SU-DHL-6 (cell line): ENCODE data around the gene CARD16.
"Not testable (repeated sequence)": the region's sequence is repeated elsewhere in the genome, so short reads cannot be mapped to it uniquely, and the experiment has no call there.

ENCODE experiments used
- H2AFZ ChIP-seq: fragments of 200-600 bp; sonication (generic); 2 replicates; pipeline ENCODE4 v1.6.1; 2014; ENCODE audit warnings: low read depth, mild to moderate bottlenecking, moderate library complexity, mixed read lengths, antibody characterized with exemption, low read length; ENCODE audit not compliant: severe bottlenecking
- H3F3A ChIP-seq: fragments of 200-600 bp; shearing (Covaris generic); 2 replicates; pipeline ENCODE4 v1.6.0; 2016; ENCODE audit warnings: antibody characterized with exemption, mild to moderate bottlenecking; ENCODE audit not compliant: insufficient read depth
- H3K27ac ChIP-seq: fragments of 200-600 bp; sonication (generic); 2 replicates; pipeline ENCODE4 v1.5.1; 2016; ENCODE audit warnings: low read depth, mild to moderate bottlenecking, low read length, moderate library complexity, mixed read lengths
- H3K27me3 ChIP-seq: fragments of 200-600 bp; sonication (generic), shearing (Covaris generic); 2 replicates; pipeline ENCODE4 v1.6.0; 2014; ENCODE audit warnings: mild to moderate bottlenecking, low read length
- H3K36me3 ChIP-seq: fragments of 200-600 bp; sonication (generic); 2 replicates; pipeline ENCODE4 v1.6.1; 2014; ENCODE audit warnings: mild to moderate bottlenecking, low read length, mixed read lengths
- H3K4me2 ChIP-seq: fragments of 300-600, 200-600 bp; shearing (Covaris generic), sonication (generic); 2 replicates; pipeline ENCODE4 v1.6.0; 2014; ENCODE audit warnings: low read length, low read depth, mild to moderate bottlenecking; ENCODE audit not compliant: poor library complexity, severe bottlenecking
- H3K4me3 ChIP-seq: fragments of 200-600 bp; sonication (generic); 2 replicates; pipeline ENCODE4 v1.5.1; 2014; ENCODE audit warnings: antibody characterized with exemption, low read length, mild to moderate bottlenecking, mixed read lengths; ENCODE audit not compliant: insufficient read depth, poor library complexity, severe bottlenecking
- H3K79me2 ChIP-seq: fragments of 200-600 bp; sonication (generic); 2 replicates; pipeline ENCODE4 v1.6.1; 2014; ENCODE audit warnings: mild to moderate bottlenecking, low read length, moderate library complexity; ENCODE audit not compliant: insufficient read depth
- H3K9ac ChIP-seq: fragments of 200-600 bp; sonication (generic); 2 replicates; pipeline ENCODE4 v1.7.0; 2014; ENCODE audit warnings: mild to moderate bottlenecking, low read length
- H3K9me2 ChIP-seq: fragments of 200-600 bp; sonication (generic); replicated peaks from 2 replicates; pipeline ENCODE4 v1.6.1; 2014; ENCODE audit warnings: low read length; ENCODE audit not compliant: insufficient read depth
- H3K9me3 ChIP-seq: fragments of 200-600 bp; sonication (generic); 2 replicates; pipeline ENCODE4 v1.6.1; 2014; ENCODE audit warnings: low read length, mixed read lengths; ENCODE audit not compliant: insufficient read depth
- H4K20me1 ChIP-seq: fragments of 200-600 bp; sonication (generic); 2 replicates; pipeline ENCODE4 v1.6.1; 2014; ENCODE audit warnings: low read depth, mild to moderate bottlenecking, antibody characterized with exemption, low read length, moderate library complexity, mixed read lengths
- EZH2phosphoT487 ChIP-seq: fragments of 200-600 bp; sonication (generic), shearing (Covaris generic); conservative IDR thresholded peaks from 2 replicates; pipeline ENCODE4 v1.6.1; 2018; ENCODE audit warnings: mild to moderate bottlenecking, antibody characterized with exemption, low read length, moderate library complexity, mixed read lengths
- TF ChIP-seq, protein P1 (sequence below): fragments of 200-600 bp; sonication (generic); IDR thresholded peaks from one replicate; pipeline ENCODE4 v1.5.1; 2017; ENCODE audit warnings: antibody characterized with exemption, mild to moderate bottlenecking, low read length, moderate library complexity; ENCODE audit not compliant: insufficient read depth, poor library complexity, severe bottlenecking

The CARD16 gene

DNA sequence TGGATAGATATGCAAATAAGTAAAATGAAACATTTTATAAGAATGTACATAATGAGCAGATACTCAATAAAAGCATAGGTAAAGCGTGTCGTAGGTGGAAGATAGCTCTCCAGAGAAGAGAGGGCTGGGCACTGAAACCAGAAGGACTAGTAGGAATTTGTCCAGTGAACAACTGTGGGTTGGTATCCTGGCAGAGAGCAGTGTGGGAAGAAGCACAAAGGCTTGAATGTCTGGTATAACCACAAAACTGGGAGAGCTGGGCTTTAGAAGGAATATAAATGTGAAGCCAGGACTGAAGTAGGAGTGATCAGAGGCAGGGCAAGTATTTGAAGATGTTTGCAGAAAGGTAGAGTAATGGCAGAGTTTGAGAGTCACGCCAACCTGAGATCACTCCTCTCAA lies 33.1 kb upstream of the CARD16 start:
- Histone ChIP-seq H2AFZ (no peak overlapping the region), H3F3A (no peaks in the 10 kb centered on the region), H3K4me2 (no peak overlapping the region), H3K9ac (no peak overlapping the region), H3K9me2 (no peaks in the 10 kb centered on the region), H4K20me1 (no peaks in the 10 kb centered on the region), H3K4me3 (no peak overlapping the region), H3K27me3 (no peaks in the 10 kb centered on the region), H3K27ac (no peak overlapping the region), H3K79me2 (no peaks in the 10 kb centered on the region), H3K9me3 (no peaks in the 10 kb centered on the region), H3K36me3 (no peaks in the 10 kb centered on the region)
- TF ChIP-seq, protein P1, sequence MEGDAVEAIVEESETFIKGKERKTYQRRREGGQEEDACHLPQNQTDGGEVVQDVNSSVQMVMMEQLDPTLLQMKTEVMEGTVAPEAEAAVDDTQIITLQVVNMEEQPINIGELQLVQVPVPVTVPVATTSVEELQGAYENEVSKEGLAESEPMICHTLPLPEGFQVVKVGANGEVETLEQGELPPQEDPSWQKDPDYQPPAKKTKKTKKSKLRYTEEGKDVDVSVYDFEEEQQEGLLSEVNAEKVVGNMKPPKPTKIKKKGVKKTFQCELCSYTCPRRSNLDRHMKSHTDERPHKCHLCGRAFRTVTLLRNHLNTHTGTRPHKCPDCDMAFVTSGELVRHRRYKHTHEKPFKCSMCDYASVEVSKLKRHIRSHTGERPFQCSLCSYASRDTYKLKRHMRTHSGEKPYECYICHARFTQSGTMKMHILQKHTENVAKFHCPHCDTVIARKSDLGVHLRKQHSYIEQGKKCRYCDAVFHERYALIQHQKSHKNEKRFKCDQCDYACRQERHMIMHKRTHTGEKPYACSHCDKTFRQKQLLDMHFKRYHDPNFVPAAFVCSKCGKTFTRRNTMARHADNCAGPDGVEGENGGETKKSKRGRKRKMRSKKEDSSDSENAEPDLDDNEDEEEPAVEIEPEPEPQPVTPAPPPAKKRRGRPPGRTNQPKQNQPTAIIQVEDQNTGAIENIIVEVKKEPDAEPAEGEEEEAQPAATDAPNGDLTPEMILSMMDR, result no peak
- no peak for TF ChIP-seq EZH2phosphoT487

DNA sequence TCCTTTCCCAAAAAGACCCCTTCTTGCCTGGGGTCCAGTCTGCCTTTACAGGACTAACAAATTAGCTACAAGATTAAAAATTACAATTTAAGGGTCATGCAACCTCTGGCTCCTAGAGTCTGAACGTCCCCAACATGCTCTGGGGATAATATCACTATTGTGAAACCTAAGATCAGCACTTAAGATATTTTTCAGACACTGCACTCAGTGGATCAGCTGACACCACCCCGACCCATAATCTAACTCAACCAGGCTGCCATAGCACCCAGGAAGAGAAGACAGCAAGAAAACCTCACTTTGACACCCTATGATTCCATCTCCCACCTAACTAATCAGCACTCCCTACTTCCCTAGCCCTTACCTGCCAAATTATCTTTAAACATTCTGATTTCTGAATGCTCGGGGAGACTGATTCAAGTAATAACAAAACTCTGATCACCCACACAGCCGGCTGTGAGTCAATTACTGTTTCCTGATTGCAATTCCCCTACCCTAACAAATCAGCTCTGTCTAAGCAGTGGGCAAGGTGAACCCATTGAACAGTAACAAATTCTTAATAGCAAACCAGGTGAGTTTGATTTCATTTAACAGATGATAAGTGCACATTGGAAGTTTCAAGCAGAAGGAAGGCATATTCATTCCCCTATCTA lies 32.1 kb upstream of the CARD16 start:
- H3K9me2 ChIP-seq, H3K9ac ChIP-seq, H3K9me3 ChIP-seq, H3K27me3 ChIP-seq, H4K20me1 ChIP-seq, H3K79me2 ChIP-seq, H2AFZ ChIP-seq, H3F3A ChIP-seq, H3K4me3 ChIP-seq, H3K4me2 ChIP-seq, H3K36me3 ChIP-seq, H3K27ac ChIP-seq: not testable (repeated sequence)

DNA sequence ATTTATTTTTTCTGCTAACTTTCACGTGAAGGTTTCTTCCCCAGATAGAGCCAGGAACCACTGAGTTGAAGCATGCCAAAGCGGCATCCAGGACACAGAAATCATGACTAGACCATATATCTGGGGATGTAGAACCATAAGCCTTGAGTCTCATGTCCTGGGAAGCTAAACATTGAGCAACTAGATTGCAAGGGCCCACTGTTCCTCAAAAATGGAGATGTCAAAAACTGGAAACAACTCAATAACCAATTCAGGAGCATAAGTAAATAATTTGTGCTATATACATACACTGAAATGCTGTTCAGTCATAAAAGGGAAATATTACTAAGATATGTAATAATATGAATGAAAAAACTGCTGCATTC lies 29.0 kb upstream of the CARD16 start:
- TF ChIP-seq EZH2phosphoT487, result no peak
- TF ChIP-seq, protein P1, result no peak
- Histone ChIP-seq H3K27me3 (no peaks in the 10 kb centered on the region), H3K79me2 (no peaks in the 10 kb centered on the region), H3K9me2 (no peaks in the 10 kb centered on the region), H3K36me3 (no peaks in the 10 kb centered on the region), H3K9me3 (no peaks in the 10 kb centered on the region), H3K27ac (no peak overlapping the region), H4K20me1 (no peaks in the 10 kb centered on the region), H3K4me2 (no peak overlapping the region), H3K9ac (no peak overlapping the region), H3F3A (no peaks in the 10 kb centered on the region), H3K4me3 (no peak overlapping the region), H2AFZ (no peak overlapping the region)

DNA sequence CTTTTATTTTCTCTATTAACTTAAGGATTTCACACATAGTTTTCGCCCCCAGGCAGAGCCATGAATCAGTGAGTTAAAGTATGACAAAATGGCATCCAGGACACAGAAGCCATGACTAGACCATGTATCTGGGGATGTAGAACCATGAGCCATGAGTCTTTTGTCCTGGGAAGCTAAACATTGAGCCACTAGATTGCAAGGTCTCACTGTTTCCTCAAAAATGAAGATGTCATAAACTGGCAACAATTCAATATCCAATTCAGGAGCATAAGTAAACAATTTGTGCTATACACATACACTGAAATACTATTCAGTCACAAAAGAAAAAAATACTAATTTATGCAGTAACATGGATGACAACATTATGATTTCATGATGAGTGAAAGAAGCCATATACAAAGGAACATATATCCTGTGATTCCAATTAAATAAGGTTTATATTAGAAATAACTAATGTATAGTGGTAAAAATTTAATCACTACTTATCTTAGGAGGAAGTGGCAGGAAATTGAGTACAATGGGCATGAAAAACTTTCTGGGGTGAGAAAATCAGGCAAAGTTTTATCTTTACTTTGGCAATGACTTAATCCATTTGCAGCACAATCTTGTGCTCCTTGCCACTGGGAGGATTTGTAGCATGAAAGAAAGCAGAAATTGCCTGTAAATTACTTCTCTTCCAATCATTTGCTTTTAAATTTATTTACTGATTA lies 28.5 kb upstream of the CARD16 start:
- TF ChIP-seq, protein P1, result no peak
- H3K79me2 ChIP-seq, result no peaks in the 10 kb centered on the region
- H3F3A ChIP-seq, result no peaks in the 10 kb centered on the region
- no peak overlapping the region for H3K4me3 ChIP-seq
- H3K36me3 ChIP-seq, result no peaks in the 10 kb centered on the region
- H2AFZ ChIP-seq, result no peak overlapping the region
- H3K9me3 ChIP-seq, result no peaks in the 10 kb centered on the region
- no peaks in the 10 kb centered on the region for H3K9me2 ChIP-seq
- no peaks in the 10 kb centered on the region for H3K27me3 ChIP-seq
- no peak overlapping the region for H3K27ac ChIP-seq
- H4K20me1 ChIP-seq, result no peaks in the 10 kb centered on the region
- no peak overlapping the region for H3K9ac ChIP-seq
- no peak overlapping the region for H3K4me2 ChIP-seq

DNA sequence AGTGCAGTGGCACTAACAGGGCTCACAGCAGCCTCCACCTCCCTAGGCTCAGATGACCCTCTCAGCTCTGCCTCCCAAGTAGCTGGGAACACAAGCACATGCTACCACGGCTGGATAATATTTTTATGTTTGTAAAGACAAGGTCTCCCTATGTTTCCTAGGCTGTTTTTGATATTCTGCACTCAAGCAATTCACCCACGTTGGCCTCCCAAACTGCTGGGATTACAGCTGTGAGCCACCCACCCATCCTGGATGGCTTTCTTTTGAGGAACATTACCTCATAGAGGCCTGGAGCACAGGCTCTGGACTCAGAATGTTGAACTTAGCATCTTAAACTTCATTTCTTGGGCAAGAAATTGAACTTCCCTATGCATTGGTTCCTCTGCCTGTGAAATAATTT lies 26.9 kb upstream of the CARD16 start:
- not testable (repeated sequence) for H3K27me3 ChIP-seq, H3F3A ChIP-seq, H3K9me2 ChIP-seq, H3K4me3 ChIP-seq, H4K20me1 ChIP-seq, H3K4me2 ChIP-seq, H2AFZ ChIP-seq, H3K9ac ChIP-seq, H3K9me3 ChIP-seq, H3K36me3 ChIP-seq, H3K79me2 ChIP-seq, H3K27ac ChIP-seq
